C4-2B (cell line): Measurements from ENCODE around the gene MACROH2A2.

ENCODE experiments used
- H3K27ac ChIP-seq: fragments of 450-650 bp; 2 replicates; pipeline ENCODE4 v1.5.1; 2017
- CTCF ChIP-seq: fragments of 450-650 bp; conservative IDR thresholded peaks from 2 replicates; pipeline ENCODE4 v1.5.1; 2017; ENCODE audit warnings: mild to moderate bottlenecking
- ZFX ChIP-seq: fragments of 450-650 bp; IDR thresholded peaks from 2 replicates; pipeline ENCODE4 v1.6.1; 2017

The MACROH2A2 gene

GRCh38 chr10:70084189-70084588 is 31.5 kb downstream of the MACROH2A2 start:
- no peak overlapping the region for H3K27ac ChIP-seq

DNA sequence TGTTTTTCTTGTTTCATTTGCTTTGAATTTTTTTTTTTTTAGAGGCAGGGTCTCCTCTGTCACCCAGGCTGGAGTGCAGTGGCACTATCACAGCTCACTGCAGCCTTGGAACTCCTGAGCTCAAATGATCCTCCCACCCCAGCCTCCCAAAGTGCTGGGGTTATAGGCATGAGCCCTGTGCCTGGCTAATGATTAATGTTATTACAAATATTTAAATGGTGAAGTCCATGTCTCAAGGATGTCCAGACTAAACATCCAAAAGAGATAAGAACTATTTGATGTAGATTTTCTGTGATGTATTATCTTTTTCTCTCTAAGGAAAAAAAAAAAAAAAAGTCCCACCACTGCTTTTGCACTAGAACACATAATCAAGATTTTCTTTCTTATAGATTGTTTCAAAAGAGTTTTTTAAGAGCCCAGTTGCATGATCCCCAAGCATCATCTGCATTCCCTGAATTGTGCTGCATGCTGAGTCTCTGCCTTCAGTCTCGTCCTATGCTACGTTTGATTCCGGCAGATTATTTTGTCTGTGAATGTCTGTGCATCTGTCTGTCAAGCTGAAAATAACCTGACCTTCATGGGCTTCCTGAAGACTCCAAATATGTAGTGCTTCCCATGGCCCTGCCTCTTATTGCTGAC is 33.4 kb downstream of the MACROH2A2 start:
- no peak overlapping the region for H3K27ac ChIP-seq
- TF ChIP-seq ZFX (no peak), CTCF (no peak)

More at GRCh38 chr10:70084189-70084588, 31.5 kb downstream of the MACROH2A2 start:
- TF ChIP-seq CTCF (no peak; the same call in 1 of the 2 replicates), ZFX (no peak)

DNA sequence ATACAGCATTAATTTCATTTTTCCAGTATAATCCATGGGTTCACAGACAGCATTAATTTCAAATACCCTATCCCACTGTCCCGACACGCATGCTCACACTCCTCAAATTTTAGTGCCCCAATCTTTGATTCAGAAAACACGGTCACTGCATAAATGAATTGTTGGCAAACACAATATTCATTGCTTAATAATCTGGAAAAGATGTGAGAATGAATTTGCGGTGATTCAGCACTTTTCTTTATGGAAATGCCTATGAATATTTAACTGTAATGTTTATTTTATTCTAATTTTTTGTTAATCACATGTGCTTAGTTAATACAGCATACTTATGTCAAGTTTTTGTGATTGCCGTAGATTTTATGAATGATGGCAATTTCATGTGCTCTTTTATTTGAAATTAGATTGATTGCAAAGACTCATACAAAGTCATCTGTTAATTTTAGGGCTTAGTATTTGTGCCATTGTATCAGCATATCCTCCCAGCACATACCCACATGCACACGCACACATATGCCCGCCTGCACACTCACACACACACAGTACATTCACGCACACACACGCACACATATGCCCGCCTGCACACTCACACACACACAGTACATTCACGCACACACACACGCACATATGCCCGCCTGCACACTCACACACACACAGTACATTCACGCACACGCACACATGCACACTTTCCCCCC is 35.1 kb downstream of the MACROH2A2 start:
- TF ChIP-seq CTCF (no peak), ZFX (no peak)

DNA sequence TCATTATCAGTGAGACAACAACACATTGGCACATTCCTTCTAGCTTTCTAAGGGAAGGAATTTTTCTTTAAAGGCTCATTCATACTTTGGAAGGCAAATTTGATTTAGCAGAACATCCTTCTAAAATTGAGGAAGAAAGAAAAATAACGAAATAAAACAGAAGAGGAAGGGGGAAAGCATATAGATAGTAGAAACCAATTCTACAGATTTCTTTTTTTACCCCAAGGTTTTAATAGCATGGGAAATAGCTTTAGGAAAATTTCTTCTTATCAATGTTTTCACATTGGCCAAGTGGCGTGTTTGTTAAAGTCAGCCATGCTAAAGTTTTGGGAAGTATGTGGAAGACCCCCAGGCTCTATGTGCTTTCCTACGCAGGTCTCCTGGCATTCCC is 35.7 kb downstream of the MACROH2A2 start:
- TF ChIP-seq CTCF (no peak), ZFX (no peak)
- no peak overlapping the region for H3K27ac ChIP-seq

More for the DNA sequence above, 35.1 kb downstream of the MACROH2A2 start:
- no peak overlapping the region for H3K27ac ChIP-seq

- H3K27ac ChIP-seq, result no peak overlapping the region
- TF ChIP-seq CTCF (no peak), ZFX (no peak)
Measured at GRCh38 chr10:70090013-70090412, 37.4 kb downstream of the MACROH2A2 start.

- no peak for TF ChIP-seq ZFX
- TF ChIP-seq CTCF, result no peak
- no peak overlapping the region for H3K27ac ChIP-seq
Measured at GRCh38 chr10:70090951-70091350, 38.3 kb downstream of the MACROH2A2 start.

DNA sequence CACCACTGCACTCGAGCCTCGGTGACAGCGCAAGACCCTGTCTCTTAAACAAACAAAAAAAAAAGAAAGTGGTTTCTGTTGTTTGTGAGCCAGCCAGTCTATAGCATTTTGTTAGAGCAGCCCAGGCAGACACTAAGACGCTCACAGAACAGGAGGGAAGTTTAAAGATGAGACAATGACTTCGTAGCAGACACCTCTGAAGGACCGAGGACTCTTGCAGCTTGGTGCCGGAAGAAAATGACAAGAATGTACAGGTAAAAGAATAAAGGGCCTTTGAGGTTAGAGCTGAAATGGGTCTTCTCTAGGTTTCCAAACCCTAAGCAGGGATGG is 39.7 kb downstream of the MACROH2A2 start:
- TF ChIP-seq CTCF (no peak), ZFX (no peak)
- H3K27ac ChIP-seq, result no peak overlapping the region
